GM23338 (cell line): ENCODE results near the gene SULF2. TPM values are rescaled to one million over a fixed set of nuclear protein-coding genes. Genes with fewer than 3 reads are reported as not detected.

Source experiments
- ATAC-seq: fragments of 200-7000 bp; cut with Tn5 transposase; 3 replicates; pipeline ENCODE4 v1.9.1; 2020
- DNase-seq: peaks from one replicate; pipeline ENCODE4 v3.0.0-alpha.2; 2015; ENCODE audit warnings: low spot score
- H2AFZ ChIP-seq: fragments of 200-600 bp; sonication (generic); 2 replicates; pipeline ENCODE4 v1.8.0; 2016; ENCODE audit warnings: antibody characterized with exemption, mild to moderate bottlenecking, moderate library complexity
- H3F3A ChIP-seq: fragments of 200-600 bp; sonication (generic); replicated peaks from 2 replicates; pipeline ENCODE4 v1.8.0; 2017; ENCODE audit warnings: antibody characterized with exemption, mixed run types, low read depth
- H3K27ac ChIP-seq: fragments of 200-600 bp; sonication (generic); 2 replicates; pipeline ENCODE4 v1.6.1; 2016; ENCODE audit warnings: low read depth
- H3K27me3 ChIP-seq: fragments of 200-600 bp; sonication (generic); 2 replicates; pipeline ENCODE4 v1.8.0; 2016; ENCODE audit warnings: mild to moderate bottlenecking, mixed run types, moderate library complexity; ENCODE audit not compliant: insufficient read depth
- H3K36me3 ChIP-seq: fragments of 200-600 bp; sonication (generic); 2 replicates; pipeline ENCODE4 v1.8.0; 2016; ENCODE audit warnings: mild to moderate bottlenecking; ENCODE audit not compliant: insufficient read depth
- H3K4me1 ChIP-seq: fragments of 200-600 bp; sonication (generic); 2 replicates; pipeline ENCODE4 v1.8.0; 2016; ENCODE audit warnings: mild to moderate bottlenecking, moderate library complexity; ENCODE audit not compliant: insufficient read depth
- H3K4me2 ChIP-seq: fragments of 200-600 bp; sonication (generic); 2 replicates; pipeline ENCODE4 v1.7.1; 2017; ENCODE audit warnings: mixed run types
- H3K4me3 ChIP-seq: fragments of 200-600 bp; sonication (generic); 2 replicates; pipeline ENCODE4 v1.6.1; 2016; ENCODE audit warnings: mixed run types
- H3K79me2 ChIP-seq: fragments of 200-600 bp; sonication (generic); replicated peaks from 2 replicates; pipeline ENCODE4 v1.8.0; 2017; ENCODE audit warnings: mild to moderate bottlenecking; ENCODE audit not compliant: insufficient read depth
- H3K9me2 ChIP-seq: fragments of 200-600 bp; sonication (generic); 2 replicates; pipeline ENCODE4 v1.8.0; 2017; ENCODE audit not compliant: insufficient read depth
- H4K20me1 ChIP-seq: fragments of 200-600 bp; sonication (generic); replicated peaks from 2 replicates; pipeline ENCODE4 v1.8.0; 2017; ENCODE audit warnings: mild to moderate bottlenecking; ENCODE audit not compliant: insufficient read depth
- H3K27ac Mint-ChIP-seq: 2 replicates; pipeline ENCODE4 v1.8.0; 2020; ENCODE audit warnings: inconsistent platforms, mild to moderate bottlenecking, moderate library complexity, mixed read lengths
- H3K27me3 Mint-ChIP-seq: 3 replicates; pipeline ENCODE4 v1.8.0; 2022; ENCODE audit warnings: low read depth, mild to moderate bottlenecking, moderate library complexity, mixed read lengths, inconsistent platforms; ENCODE audit not compliant: insufficient read depth, poor library complexity
- H3K36me3 Mint-ChIP-seq: 3 replicates; pipeline ENCODE4 v1.8.0; 2021; ENCODE audit warnings: low read depth, mild to moderate bottlenecking, inconsistent platforms, moderate library complexity, mixed read lengths
- H3K4me1 Mint-ChIP-seq: 3 replicates; pipeline ENCODE4 v1.8.0; 2020; ENCODE audit warnings: mild to moderate bottlenecking, inconsistent platforms, mixed read lengths
- H3K4me3 Mint-ChIP-seq: 3 replicates; pipeline ENCODE4 v1.8.0; 2021; ENCODE audit warnings: moderate library complexity, mild to moderate bottlenecking, inconsistent platforms, mixed read lengths
- H3K9me3 Mint-ChIP-seq: 3 replicates; pipeline ENCODE4 v1.8.0; 2020; ENCODE audit warnings: moderate library complexity, mild to moderate bottlenecking, inconsistent platforms, mixed read lengths
- CREB1 ChIP-seq: fragments of 250-450 bp; sonication (Bioruptor Pico); IDR thresholded peaks from 2 replicates; pipeline ENCODE4 v1.5.0; 2020; ENCODE audit warnings: low read depth, mild to moderate bottlenecking, moderate library complexity
- EZH2 ChIP-seq: fragments of 200-600 bp; sonication (generic); IDR thresholded peaks from one replicate; pipeline ENCODE4 v1.8.0; 2017; ENCODE audit warnings: antibody characterized with exemption, mild to moderate bottlenecking, low read depth; ENCODE audit not compliant: unreplicated experiment
- EZH2phosphoT487 ChIP-seq: fragments of 200-600 bp; sonication (generic); IDR thresholded peaks from one replicate; pipeline ENCODE4 v1.8.1; 2018; ENCODE audit warnings: antibody characterized with exemption; ENCODE audit not compliant: unreplicated experiment
- JUNB ChIP-seq: IDR thresholded peaks from one replicate; pipeline ENCODE4 v1.6.1; 2016; ENCODE audit warnings: antibody characterized with exemption; ENCODE audit not compliant: unreplicated experiment
- NANOG ChIP-seq: IDR thresholded peaks from 2 replicates; pipeline ENCODE4 v1.6.1; 2016; ENCODE audit warnings: antibody characterized with exemption, borderline replicate concordance
- POLR2AphosphoS5 ChIP-seq: IDR thresholded peaks from 2 replicates; pipeline ENCODE4 v1.6.1; 2016; ENCODE audit warnings: antibody characterized with exemption, low read depth
- STAT1 ChIP-seq: IDR thresholded peaks from one replicate; pipeline ENCODE4 v1.6.1; 2016; ENCODE audit warnings: antibody characterized with exemption; ENCODE audit not compliant: unreplicated experiment
- ZNF114 ChIP-seq: fragments of 250-450 bp; sonication (Bioruptor Pico); IDR thresholded peaks from 2 replicates; pipeline ENCODE4 v1.5.0; 2020; ENCODE audit warnings: mild to moderate bottlenecking, moderate library complexity
- ZNF331 ChIP-seq: fragments of 250-450 bp; sonication (Bioruptor Pico); IDR thresholded peaks from 2 replicates; pipeline ENCODE4 v1.5.0; 2020; ENCODE audit warnings: low read depth, mild to moderate bottlenecking, moderate library complexity
- polyA plus RNA-seq: library from polyadenylated mRNA; unstranded; fragments of >200 nt; fragmentation: Nextera tagmentation; extraction: Ambion mirVana; gene quantifications from 2 replicates; pipeline ENCODE4 v1.2.1, GENCODE V29; 2016
- total RNA-seq: library from RNA; depleted of rRNA; stranded (reverse); fragments of >200 nt; shearing (Covaris generic); gene quantifications from 2 replicates; pipeline ENCODE4 v1.2.3, GENCODE V29; 2014
- TF ChIP-seq, protein P1 (sequence below): fragments of 250-450 bp; sonication (Bioruptor Pico); IDR thresholded peaks from 2 replicates; pipeline ENCODE4 v1.5.0; 2020; ENCODE audit warnings: mild to moderate bottlenecking, moderate library complexity
- TF ChIP-seq, protein P2 (sequence below): IDR thresholded peaks from one replicate; pipeline ENCODE4 v1.6.1; 2018; ENCODE audit warnings: antibody characterized with exemption; ENCODE audit not compliant: unreplicated experiment
- TF ChIP-seq, protein P3 (sequence below), 2 experiments: fragments of 200-600 bp in 1 of 2; sonication (generic) in 1 of 2; conservative IDR thresholded peaks; 2 replicates each; pipeline versions ENCODE4 v1.5.1 to v1.6.1; 2016 to 2017; ENCODE audit warnings: antibody characterized with exemption in 2 of 2, low read depth in 2 of 2, mild to moderate bottlenecking in 2 of 2, moderate library complexity in 1 of 2
- TF ChIP-seq, protein P4 (sequence below): IDR thresholded peaks from 2 replicates; pipeline ENCODE4 v1.6.1; 2016; ENCODE audit warnings: antibody characterized with exemption

SULF2 gene
- total and polyA plus RNA-seq, 2 experiments from 2014 or later, result 9.5 to 20.7 TPM

DNA sequence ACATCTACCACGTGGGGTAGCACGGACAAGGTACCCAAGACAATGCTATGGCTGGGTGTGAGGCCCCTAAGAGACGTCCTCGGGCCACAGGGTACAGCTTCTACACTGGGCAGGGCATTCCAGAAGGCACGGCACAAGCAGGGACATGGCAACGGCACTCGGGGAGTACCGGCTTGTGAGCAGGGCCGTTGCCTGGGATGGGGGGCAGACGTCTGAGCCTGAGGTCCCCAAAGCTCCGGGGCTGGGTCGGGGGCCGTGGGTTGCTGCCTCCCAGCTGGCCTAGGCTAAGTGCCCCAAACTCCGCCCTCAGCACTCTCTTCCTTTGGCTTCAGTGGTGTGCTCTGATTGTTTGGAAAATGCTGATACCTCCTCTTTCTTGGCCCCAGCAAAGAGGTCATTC, 110.6 kb downstream of the SULF2 start:
- no peaks in the 10 kb centered on the region; the same call in 2 of the 3 replicates for H3K9me3 Mint-ChIP-seq
- no peak for ATAC-seq
- no peak for DNase-seq
- no peak overlapping the region for H3K4me2 ChIP-seq
- H3K9me2 ChIP-seq, result no peaks in the 10 kb centered on the region
- H3K27ac ChIP-seq, result no peak overlapping the region
- no peaks in the 10 kb centered on the region for H3K36me3 ChIP-seq
- no peaks in the 10 kb centered on the region for H3F3A ChIP-seq
- no peaks in the 10 kb centered on the region for H3K36me3 Mint-ChIP-seq
- H3K79me2 ChIP-seq, result no peaks in the 10 kb centered on the region
- H2AFZ ChIP-seq, result no peak overlapping the region
- H3K27ac Mint-ChIP-seq, result no peak overlapping the region
- no peaks in the 10 kb centered on the region for H3K27me3 ChIP-seq
- no peak overlapping the region for H3K4me3 ChIP-seq
- H4K20me1 ChIP-seq, result no peaks in the 10 kb centered on the region; the same call in 1 of the 2 replicates
- H3K4me1 Mint-ChIP-seq, result peaks cover 20% of the 10 kb centered on the region
- H3K27me3 Mint-ChIP-seq, result peaks cover 6% of the 10 kb centered on the region
- H3K4me3 Mint-ChIP-seq, result no peak overlapping the region
- TF ChIP-seq, protein P1, sequence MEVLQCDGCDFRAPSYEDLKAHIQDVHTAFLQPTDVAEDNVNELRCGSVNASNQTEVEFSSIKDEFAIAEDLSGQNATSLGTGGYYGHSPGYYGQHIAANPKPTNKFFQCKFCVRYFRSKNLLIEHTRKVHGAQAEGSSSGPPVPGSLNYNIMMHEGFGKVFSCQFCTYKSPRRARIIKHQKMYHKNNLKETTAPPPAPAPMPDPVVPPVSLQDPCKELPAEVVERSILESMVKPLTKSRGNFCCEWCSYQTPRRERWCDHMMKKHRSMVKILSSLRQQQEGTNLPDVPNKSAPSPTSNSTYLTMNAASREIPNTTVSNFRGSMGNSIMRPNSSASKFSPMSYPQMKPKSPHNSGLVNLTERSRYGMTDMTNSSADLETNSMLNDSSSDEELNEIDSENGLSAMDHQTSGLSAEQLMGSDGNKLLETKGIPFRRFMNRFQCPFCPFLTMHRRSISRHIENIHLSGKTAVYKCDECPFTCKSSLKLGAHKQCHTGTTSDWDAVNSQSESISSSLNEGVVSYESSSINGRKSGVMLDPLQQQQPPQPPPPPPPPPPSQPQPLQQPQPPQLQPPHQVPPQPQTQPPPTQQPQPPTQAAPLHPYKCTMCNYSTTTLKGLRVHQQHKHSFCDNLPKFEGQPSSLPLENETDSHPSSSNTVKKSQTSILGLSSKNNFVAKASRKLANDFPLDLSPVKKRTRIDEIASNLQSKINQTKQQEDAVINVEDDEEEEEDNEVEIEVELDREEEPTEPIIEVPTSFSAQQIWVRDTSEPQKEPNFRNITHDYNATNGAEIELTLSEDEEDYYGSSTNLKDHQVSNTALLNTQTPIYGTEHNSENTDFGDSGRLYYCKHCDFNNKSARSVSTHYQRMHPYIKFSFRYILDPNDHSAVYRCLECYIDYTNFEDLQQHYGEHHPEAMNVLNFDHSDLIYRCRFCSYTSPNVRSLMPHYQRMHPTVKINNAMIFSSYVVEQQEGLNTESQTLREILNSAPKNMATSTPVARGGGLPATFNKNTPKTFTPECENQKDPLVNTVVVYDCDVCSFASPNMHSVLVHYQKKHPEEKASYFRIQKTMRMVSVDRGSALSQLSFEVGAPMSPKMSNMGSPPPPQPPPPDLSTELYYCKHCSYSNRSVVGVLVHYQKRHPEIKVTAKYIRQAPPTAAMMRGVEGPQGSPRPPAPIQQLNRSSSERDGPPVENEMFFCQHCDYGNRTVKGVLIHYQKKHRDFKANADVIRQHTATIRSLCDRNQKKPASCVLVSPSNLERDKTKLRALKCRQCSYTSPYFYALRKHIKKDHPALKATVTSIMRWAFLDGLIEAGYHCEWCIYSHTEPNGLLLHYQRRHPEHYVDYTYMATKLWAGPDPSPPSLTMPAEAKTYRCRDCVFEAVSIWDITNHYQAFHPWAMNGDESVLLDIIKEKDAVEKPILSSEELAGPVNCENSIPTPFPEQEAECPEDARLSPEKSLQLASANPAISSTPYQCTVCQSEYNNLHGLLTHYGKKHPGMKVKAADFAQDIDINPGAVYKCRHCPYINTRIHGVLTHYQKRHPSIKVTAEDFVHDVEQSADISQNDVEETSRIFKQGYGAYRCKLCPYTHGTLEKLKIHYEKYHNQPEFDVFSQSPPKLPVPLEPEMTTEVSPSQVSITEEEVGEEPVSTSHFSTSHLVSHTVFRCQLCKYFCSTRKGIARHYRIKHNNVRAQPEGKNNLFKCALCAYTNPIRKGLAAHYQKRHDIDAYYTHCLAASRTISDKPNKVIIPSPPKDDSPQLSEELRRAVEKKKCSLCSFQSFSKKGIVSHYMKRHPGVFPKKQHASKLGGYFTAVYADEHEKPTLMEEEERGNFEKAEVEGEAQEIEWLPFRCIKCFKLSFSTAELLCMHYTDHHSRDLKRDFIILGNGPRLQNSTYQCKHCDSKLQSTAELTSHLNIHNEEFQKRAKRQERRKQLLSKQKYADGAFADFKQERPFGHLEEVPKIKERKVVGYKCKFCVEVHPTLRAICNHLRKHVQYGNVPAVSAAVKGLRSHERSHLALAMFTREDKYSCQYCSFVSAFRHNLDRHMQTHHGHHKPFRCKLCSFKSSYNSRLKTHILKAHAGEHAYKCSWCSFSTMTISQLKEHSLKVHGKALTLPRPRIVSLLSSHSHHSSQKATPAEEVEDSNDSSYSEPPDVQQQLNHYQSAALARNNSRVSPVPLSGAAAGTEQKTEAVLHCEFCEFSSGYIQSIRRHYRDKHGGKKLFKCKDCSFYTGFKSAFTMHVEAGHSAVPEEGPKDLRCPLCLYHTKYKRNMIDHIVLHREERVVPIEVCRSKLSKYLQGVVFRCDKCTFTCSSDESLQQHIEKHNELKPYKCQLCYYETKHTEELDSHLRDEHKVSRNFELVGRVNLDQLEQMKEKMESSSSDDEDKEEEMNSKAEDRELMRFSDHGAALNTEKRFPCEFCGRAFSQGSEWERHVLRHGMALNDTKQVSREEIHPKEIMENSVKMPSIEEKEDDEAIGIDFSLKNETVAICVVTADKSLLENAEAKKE (CRISPR knock-in tag), result no peak
- TF ChIP-seq STAT1, result no peak
- TF ChIP-seq JUNB, result no peak
- no peak for TF ChIP-seq ZNF331 (CRISPR knock-in tag)
- no peak for TF ChIP-seq ZNF114 (CRISPR knock-in tag)
- TF ChIP-seq, protein P2, sequence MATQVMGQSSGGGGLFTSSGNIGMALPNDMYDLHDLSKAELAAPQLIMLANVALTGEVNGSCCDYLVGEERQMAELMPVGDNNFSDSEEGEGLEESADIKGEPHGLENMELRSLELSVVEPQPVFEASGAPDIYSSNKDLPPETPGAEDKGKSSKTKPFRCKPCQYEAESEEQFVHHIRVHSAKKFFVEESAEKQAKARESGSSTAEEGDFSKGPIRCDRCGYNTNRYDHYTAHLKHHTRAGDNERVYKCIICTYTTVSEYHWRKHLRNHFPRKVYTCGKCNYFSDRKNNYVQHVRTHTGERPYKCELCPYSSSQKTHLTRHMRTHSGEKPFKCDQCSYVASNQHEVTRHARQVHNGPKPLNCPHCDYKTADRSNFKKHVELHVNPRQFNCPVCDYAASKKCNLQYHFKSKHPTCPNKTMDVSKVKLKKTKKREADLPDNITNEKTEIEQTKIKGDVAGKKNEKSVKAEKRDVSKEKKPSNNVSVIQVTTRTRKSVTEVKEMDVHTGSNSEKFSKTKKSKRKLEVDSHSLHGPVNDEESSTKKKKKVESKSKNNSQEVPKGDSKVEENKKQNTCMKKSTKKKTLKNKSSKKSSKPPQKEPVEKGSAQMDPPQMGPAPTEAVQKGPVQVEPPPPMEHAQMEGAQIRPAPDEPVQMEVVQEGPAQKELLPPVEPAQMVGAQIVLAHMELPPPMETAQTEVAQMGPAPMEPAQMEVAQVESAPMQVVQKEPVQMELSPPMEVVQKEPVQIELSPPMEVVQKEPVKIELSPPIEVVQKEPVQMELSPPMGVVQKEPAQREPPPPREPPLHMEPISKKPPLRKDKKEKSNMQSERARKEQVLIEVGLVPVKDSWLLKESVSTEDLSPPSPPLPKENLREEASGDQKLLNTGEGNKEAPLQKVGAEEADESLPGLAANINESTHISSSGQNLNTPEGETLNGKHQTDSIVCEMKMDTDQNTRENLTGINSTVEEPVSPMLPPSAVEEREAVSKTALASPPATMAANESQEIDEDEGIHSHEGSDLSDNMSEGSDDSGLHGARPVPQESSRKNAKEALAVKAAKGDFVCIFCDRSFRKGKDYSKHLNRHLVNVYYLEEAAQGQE, result no peak
- no peak for TF ChIP-seq EZH2
- TF ChIP-seq, protein P3, sequence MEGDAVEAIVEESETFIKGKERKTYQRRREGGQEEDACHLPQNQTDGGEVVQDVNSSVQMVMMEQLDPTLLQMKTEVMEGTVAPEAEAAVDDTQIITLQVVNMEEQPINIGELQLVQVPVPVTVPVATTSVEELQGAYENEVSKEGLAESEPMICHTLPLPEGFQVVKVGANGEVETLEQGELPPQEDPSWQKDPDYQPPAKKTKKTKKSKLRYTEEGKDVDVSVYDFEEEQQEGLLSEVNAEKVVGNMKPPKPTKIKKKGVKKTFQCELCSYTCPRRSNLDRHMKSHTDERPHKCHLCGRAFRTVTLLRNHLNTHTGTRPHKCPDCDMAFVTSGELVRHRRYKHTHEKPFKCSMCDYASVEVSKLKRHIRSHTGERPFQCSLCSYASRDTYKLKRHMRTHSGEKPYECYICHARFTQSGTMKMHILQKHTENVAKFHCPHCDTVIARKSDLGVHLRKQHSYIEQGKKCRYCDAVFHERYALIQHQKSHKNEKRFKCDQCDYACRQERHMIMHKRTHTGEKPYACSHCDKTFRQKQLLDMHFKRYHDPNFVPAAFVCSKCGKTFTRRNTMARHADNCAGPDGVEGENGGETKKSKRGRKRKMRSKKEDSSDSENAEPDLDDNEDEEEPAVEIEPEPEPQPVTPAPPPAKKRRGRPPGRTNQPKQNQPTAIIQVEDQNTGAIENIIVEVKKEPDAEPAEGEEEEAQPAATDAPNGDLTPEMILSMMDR (conservative IDR thresholded peaks at IDR 0.05; ENCODE audit: low read depth in 2 of 2), result no peak
- TF ChIP-seq EZH2phosphoT487, result no peak
- TF ChIP-seq CREB1 (CRISPR knock-in tag), result no peak
- TF ChIP-seq POLR2AphosphoS5, result no peak
- TF ChIP-seq, protein P4, sequence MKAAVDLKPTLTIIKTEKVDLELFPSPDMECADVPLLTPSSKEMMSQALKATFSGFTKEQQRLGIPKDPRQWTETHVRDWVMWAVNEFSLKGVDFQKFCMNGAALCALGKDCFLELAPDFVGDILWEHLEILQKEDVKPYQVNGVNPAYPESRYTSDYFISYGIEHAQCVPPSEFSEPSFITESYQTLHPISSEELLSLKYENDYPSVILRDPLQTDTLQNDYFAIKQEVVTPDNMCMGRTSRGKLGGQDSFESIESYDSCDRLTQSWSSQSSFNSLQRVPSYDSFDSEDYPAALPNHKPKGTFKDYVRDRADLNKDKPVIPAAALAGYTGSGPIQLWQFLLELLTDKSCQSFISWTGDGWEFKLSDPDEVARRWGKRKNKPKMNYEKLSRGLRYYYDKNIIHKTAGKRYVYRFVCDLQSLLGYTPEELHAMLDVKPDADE, result no peak
- TF ChIP-seq NANOG, result no peak
- H3K4me1 ChIP-seq, result peaks cover 5% of the 10 kb centered on the region; the same call in 1 of the 2 replicates
